ENCODE results near the gene ARHGDIB. TPM values are rescaled to one million over a fixed set of nuclear protein-coding genes. Genes with fewer than 3 reads are reported as not detected.

Gene ARHGDIB
- total RNA-seq, 2 donors from 2014 or later, result 199 to 223 TPM

DNA sequence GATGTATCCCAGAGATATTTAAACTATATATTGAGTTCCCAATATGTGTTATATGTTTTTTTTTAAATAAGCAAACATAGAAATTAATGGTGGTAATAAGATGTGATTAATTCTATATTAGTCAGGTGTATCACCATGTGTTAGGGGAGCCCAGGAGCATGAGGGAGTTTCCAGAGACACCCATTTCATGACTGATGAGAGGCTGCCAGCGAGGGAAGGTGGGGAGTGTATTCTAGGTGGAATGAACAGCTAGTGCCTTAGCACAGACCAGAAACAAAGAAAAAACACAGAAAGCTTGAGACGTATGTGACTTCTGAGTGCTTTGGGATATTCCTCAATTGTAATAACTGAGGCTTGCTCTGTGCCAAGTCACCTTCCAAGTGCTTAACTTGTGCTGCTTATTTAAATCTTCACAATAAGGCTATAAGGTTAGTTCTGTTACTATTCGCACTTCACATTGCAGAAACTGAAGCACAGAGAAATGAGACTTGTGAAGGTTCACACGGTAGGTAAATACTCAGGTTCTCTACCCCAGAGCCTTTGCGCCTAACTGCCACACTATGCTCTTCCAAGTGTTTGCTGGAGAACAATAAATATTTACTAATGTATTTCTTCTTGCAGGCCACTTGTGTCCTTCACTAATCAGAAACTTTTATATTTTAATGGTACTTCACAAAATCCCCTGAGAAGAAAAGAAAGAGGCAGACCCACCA lies 57.9 kb downstream of the ARHGDIB start:
- Histone ChIP-seq H3K4me3 (no peak overlapping the region), H3K9me3 (no peaks in the 10 kb centered on the region), H3K27ac (peak overlapping the region; percentile 21 to 65), H3K4me1 (ENCODE audit: control insufficient read depth in 1 of 2, low read depth in 2 of 2) (peaks cover 14 to 38% of the 10 kb centered on the region in 2 donors), H3K36me3 (no peaks in the 10 kb centered on the region), H3K27me3 (replicated peaks; ENCODE audit: insufficient read depth) (no peaks in the 10 kb centered on the region)
- DNase-seq (ENCODE audit: low spot score), result no peak
- TF ChIP-seq, protein P1, sequence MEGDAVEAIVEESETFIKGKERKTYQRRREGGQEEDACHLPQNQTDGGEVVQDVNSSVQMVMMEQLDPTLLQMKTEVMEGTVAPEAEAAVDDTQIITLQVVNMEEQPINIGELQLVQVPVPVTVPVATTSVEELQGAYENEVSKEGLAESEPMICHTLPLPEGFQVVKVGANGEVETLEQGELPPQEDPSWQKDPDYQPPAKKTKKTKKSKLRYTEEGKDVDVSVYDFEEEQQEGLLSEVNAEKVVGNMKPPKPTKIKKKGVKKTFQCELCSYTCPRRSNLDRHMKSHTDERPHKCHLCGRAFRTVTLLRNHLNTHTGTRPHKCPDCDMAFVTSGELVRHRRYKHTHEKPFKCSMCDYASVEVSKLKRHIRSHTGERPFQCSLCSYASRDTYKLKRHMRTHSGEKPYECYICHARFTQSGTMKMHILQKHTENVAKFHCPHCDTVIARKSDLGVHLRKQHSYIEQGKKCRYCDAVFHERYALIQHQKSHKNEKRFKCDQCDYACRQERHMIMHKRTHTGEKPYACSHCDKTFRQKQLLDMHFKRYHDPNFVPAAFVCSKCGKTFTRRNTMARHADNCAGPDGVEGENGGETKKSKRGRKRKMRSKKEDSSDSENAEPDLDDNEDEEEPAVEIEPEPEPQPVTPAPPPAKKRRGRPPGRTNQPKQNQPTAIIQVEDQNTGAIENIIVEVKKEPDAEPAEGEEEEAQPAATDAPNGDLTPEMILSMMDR (IDR thresholded peaks at IDR 0.05), result no peak
- no peak for ATAC-seq (ENCODE audit: insufficient number of reproducible peaks, low FRiP score, low read depth)

- H3K4me1 ChIP-seq (ENCODE audit: control insufficient read depth in 1 of 2, low read depth in 2 of 2), result peaks cover 14 to 43% of the 10 kb centered on the region in 2 donors
- ATAC-seq (ENCODE audit: insufficient number of reproducible peaks, low FRiP score, low read depth) (no peak), DNase-seq (ENCODE audit: low spot score) (no peak)
- peak overlapping the region; percentile 21 to 31 for H3K27ac ChIP-seq
- TF ChIP-seq, protein P1 (IDR thresholded peaks at IDR 0.05), result no peak
- H3K9me3 ChIP-seq, result no peaks in the 10 kb centered on the region
- no peak overlapping the region for H3K4me3 ChIP-seq
- H3K27me3 ChIP-seq (replicated peaks; ENCODE audit: insufficient read depth), result no peaks in the 10 kb centered on the region
- no peaks in the 10 kb centered on the region for H3K36me3 ChIP-seq
Observed at GRCh38 chr12:14902465-14902864, 58.9 kb downstream of the ARHGDIB start.

DNA sequence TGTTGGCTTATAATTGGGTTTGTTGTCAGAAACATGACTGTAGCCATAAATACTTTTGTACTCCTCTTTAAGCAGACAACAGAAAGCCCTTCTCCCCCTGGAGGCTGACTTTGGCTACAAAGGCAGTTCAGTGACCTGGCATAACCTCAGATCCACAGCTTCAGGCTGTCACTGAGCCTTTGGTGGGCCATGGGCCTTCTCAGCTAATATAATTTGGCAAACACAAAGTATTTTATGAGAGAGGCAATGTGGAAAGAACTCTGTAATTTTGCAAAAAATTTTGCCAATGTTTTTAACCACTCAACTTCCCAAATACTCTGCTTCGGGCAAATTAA lies 60.2 kb downstream of the ARHGDIB start:
- H3K9me3 ChIP-seq, result no peaks in the 10 kb centered on the region
- DNase-seq (ENCODE audit: low spot score) (no peak), ATAC-seq (ENCODE audit: insufficient number of reproducible peaks, low FRiP score, low read depth) (no peak)
- no peak overlapping the region for H3K4me3 ChIP-seq
- no peaks in the 10 kb centered on the region for H3K36me3 ChIP-seq
- peak overlapping the region in 1 of 2 donors; percentile 31 for H3K27ac ChIP-seq
- peaks cover 12 to 48% of the 10 kb centered on the region in 2 donors for H3K4me1 ChIP-seq (ENCODE audit: control insufficient read depth in 1 of 2, low read depth in 2 of 2)
- TF ChIP-seq, protein P1 (IDR thresholded peaks at IDR 0.05), result no peak
- no peaks in the 10 kb centered on the region for H3K27me3 ChIP-seq (replicated peaks; ENCODE audit: insufficient read depth)

GRCh38 chr12:14900521-14901227 lies 60.7 kb downstream of the ARHGDIB start:
- DNase-seq (ENCODE audit: low spot score) (no peak), ATAC-seq (ENCODE audit: insufficient number of reproducible peaks, low FRiP score, low read depth) (no peak)
- TF ChIP-seq, protein P1 (IDR thresholded peaks at IDR 0.05), result no peak
- Histone ChIP-seq H3K4me3 (no peak overlapping the region), H3K27me3 (replicated peaks; ENCODE audit: insufficient read depth) (no peaks in the 10 kb centered on the region), H3K4me1 (ENCODE audit: control insufficient read depth in 1 of 2, low read depth in 2 of 2) (peaks cover 9 to 48% of the 10 kb centered on the region in 2 donors), H3K27ac (peak overlapping the region in 1 of 2 donors; percentile 31), H3K9me3 (no peaks in the 10 kb centered on the region), H3K36me3 (no peaks in the 10 kb centered on the region)

DNA sequence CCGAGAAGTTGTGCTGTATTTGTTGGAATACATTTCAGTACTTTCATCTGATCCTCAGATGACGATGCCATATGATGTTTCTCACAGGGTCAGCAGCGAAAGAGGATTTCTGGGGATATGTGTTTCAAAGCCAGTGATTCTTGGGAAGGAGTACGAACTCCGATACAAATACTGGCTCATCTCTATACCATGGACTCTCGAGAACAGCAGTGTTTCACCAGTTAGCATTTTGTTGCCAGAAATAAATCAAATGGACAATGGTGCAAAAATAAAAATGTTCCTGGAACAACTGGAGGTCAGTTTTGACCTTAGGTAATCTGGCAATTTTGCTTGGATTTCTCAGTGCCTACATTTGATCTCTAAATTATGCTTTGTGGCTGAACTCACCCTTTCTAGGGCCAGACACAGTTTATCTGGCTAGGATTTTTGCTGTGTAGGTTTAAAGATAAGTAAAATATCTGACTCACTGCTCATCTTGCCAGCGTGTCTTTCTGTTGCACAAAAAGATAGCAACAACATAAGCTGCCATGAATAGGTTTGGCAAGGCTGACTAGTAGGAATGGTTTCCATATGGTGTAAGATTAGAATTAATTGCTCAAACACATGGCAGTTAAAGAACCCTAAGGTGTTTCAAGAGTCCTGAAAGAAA lies 64.8 kb downstream of the ARHGDIB start:
- TF ChIP-seq, protein P1 (IDR thresholded peaks at IDR 0.05), result no peak
- ATAC-seq (ENCODE audit: insufficient number of reproducible peaks, low FRiP score, low read depth), result no peak
- peaks cover 17 to 56% of the 10 kb centered on the region in 2 donors for H3K4me1 ChIP-seq (ENCODE audit: control insufficient read depth in 1 of 2, low read depth in 2 of 2)

More for the DNA sequence above, 64.8 kb downstream of the ARHGDIB start:
- no peak for DNase-seq (ENCODE audit: low spot score)
- H3K4me3 ChIP-seq, result peak overlapping the region; percentile 49
- no peaks in the 10 kb centered on the region for H3K27me3 ChIP-seq (replicated peaks; ENCODE audit: insufficient read depth)
- H3K36me3 ChIP-seq, result no peaks in the 10 kb centered on the region
- no peaks in the 10 kb centered on the region for H3K9me3 ChIP-seq
- peak overlapping the region; percentile 89 to 91 for H3K27ac ChIP-seq

Measured in thoracic aorta (tissue), 2 donors.